Mucosa of descending colon (tissue), 3 donors: ENCODE data around the gene CASTOR1. TPM values are rescaled to one million over a fixed set of nuclear protein-coding genes. Genes with fewer than 3 reads are reported as not detected.

Experiments used
- ATAC-seq: fragments of 200-7000 bp; cut with Tn5 transposase; one replicate; pipeline ENCODE4 v1.9.1; 2020; ENCODE audit warnings: mild to moderate bottlenecking, moderate library complexity
- DNase-seq, 3 donors: peaks; one replicate each; pipeline ENCODE4 v3.0.0-alpha.2; 2020
- H3K36me3 ChIP-seq: fragments of 200-600 bp; one replicate; pipeline ENCODE4 v1.8.0; 2021; ENCODE audit warnings: low read depth, mild to moderate bottlenecking
- H3K4me1 ChIP-seq: fragments of 200-600 bp; one replicate; pipeline ENCODE4 v1.8.0; 2021; ENCODE audit warnings: low read depth, mild to moderate bottlenecking
- H3K4me3 ChIP-seq: fragments of 200-600 bp; one replicate; pipeline ENCODE4 v1.8.0; 2021; ENCODE audit warnings: mild to moderate bottlenecking
- H3K9me3 ChIP-seq: fragments of 200-600 bp; one replicate; pipeline ENCODE4 v1.8.0; 2021; ENCODE audit warnings: mild to moderate bottlenecking
- intact Hi-C, 2 donors: fragments of 100-400 bp; cut with DNase I in 1 of 2; cut with micrococcal nuclease in 1 of 2; formaldehyde crosslinking; loops; one replicate each; pipeline versions ENCODE4 v1.11.0 to v1.11.1; 2022; cut with DNase I, micrococcal nuclease
- total RNA-seq, 3 donors: library from RNA; stranded (reverse); fragmentation: NEBNext Ultra II Directional in 2 of 3; extraction: Animal tissue kit (Norgen Biotek cat#: 25700) in 2 of 3; gene quantifications; one replicate each; pipeline versions ENCODE4 v1.2.1 to v1.2.4, GENCODE V29; 2021 to 2023
- TF ChIP-seq, protein P1 (sequence below): fragments of 200-600 bp; IDR thresholded peaks from one replicate; pipeline ENCODE4 v1.8.0; 2022; ENCODE audit warnings: antibody characterized with exemption, mild to moderate bottlenecking
- donor health status: DM: no; HTN: no; CAD: no; lungs with moderate emphysema.
- donor health status: DM: no; HTN: no; CAD: no.
- donor health status: DM: no; HTN: yes; CAD: no.

The CASTOR1 gene
- total RNA-seq, 3 donors from 2014 or later = 6.1 to 8.4 (median 7.6) TPM

GRCh38 chr22:30284666-30285065 is 4.6 kb downstream of the CASTOR1 start:
- no peaks in the 10 kb centered on the region for H3K36me3 ChIP-seq
- TF ChIP-seq, protein P1, sequence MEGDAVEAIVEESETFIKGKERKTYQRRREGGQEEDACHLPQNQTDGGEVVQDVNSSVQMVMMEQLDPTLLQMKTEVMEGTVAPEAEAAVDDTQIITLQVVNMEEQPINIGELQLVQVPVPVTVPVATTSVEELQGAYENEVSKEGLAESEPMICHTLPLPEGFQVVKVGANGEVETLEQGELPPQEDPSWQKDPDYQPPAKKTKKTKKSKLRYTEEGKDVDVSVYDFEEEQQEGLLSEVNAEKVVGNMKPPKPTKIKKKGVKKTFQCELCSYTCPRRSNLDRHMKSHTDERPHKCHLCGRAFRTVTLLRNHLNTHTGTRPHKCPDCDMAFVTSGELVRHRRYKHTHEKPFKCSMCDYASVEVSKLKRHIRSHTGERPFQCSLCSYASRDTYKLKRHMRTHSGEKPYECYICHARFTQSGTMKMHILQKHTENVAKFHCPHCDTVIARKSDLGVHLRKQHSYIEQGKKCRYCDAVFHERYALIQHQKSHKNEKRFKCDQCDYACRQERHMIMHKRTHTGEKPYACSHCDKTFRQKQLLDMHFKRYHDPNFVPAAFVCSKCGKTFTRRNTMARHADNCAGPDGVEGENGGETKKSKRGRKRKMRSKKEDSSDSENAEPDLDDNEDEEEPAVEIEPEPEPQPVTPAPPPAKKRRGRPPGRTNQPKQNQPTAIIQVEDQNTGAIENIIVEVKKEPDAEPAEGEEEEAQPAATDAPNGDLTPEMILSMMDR = no peak
- H3K9me3 ChIP-seq = no peaks in the 10 kb centered on the region
- DNase-seq = no peak
- intact Hi-C loops = loop anchor here (5.0 to 10.0 kb wide), 2 partner anchors 60 to 177 kb away; no protein-coding TSS in a partner anchor
- H3K4me3 ChIP-seq = no peak overlapping the region
- H3K4me1 ChIP-seq = peaks cover 6% of the 10 kb centered on the region
- no peak for ATAC-seq

DNA sequence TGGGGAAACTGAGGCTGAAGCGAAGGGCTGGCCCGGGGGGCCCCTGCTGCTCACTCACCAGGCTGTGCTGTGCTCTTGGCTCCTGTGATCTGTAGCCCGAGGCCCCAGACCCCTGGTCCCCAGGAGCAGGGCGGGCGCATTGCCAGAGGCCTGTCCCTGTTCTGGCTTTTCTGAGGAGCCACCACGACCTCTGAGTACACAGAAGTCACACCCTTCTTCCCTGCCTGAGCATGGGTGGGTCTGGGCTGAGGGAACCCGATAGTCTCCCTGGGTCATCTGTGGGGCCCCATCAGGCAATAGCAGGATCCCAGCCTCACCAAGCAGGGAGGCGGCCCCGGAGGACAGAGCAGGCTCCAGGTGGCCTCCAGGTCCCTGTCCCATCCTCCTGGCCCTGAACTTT is 5.1 kb downstream of the CASTOR1 start:
- Histone ChIP-seq H3K4me1 (peaks cover 6% of the 10 kb centered on the region), H3K4me3 (no peak overlapping the region), H3K9me3 (no peaks in the 10 kb centered on the region), H3K36me3 (no peaks in the 10 kb centered on the region)
- intact Hi-C loops = loop anchor here in 1 of 2 donors (10.0 kb wide), 1 partner anchor 61 kb away; no protein-coding TSS in a partner anchor
- DNase-seq = no peak
- TF ChIP-seq, protein P1 = no peak
- ATAC-seq = no peak

- Histone ChIP-seq H3K9me3 (no peaks in the 10 kb centered on the region), H3K36me3 (no peaks in the 10 kb centered on the region), H3K4me3 (no peak overlapping the region), H3K4me1 (peaks cover under 1% of the 10 kb centered on the region)
- intact Hi-C loops = loop anchor here in 1 of 2 donors (10.0 kb wide), 1 partner anchor 61 kb away; no protein-coding TSS in a partner anchor
- ATAC-seq = no peak
- TF ChIP-seq, protein P1 = no peak
- no peak for DNase-seq
These were observed 6.0 kb downstream of the CASTOR1 start for GRCh38 chr22:30283342-30283741.

DNA sequence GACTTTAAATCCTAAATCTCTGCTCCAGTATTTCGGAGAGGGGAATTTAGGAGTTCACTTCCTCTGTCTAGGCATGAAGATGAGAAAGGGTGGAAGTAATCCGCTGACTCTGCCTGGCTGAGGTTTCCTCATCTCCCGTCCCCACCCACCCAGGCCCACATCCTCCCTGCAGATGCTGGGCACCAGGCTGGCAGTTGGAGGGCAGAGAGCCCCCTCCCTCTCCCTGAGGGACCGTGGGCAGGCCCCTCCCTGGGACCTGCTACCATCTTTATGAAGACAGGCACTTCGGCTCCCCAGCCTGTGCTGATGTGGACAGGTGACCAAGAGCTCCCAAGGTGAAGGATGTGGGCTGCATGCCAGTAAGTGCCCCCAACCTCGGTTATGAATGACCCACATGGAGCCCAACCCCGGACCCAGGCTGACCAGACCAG is 6.7 kb downstream of the CASTOR1 start:
- Histone ChIP-seq H3K36me3 (no peaks in the 10 kb centered on the region), H3K9me3 (no peaks in the 10 kb centered on the region), H3K4me3 (no peak overlapping the region), H3K4me1 (peaks cover 6% of the 10 kb centered on the region)
- intact Hi-C loops = loop anchor here in 1 of 2 donors (10.0 kb wide), 1 partner anchor 62 kb away; no protein-coding TSS in a partner anchor
- no peak for ATAC-seq
- TF ChIP-seq, protein P1 = no peak
- DNase-seq = no peak

- ATAC-seq (no peak), DNase-seq (no peak)
- TF ChIP-seq, protein P1 = no peak
- Histone ChIP-seq H3K4me1 (peaks cover 6% of the 10 kb centered on the region), H3K4me3 (no peak overlapping the region), H3K9me3 (no peaks in the 10 kb centered on the region), H3K36me3 (no peaks in the 10 kb centered on the region)
- intact Hi-C loops = loop anchor here in 1 of 2 donors (10.0 kb wide), 1 partner anchor 64 kb away; no protein-coding TSS in a partner anchor
These were observed 8.8 kb downstream of the CASTOR1 start for GRCh38 chr22:30280505-30280904.

DNA sequence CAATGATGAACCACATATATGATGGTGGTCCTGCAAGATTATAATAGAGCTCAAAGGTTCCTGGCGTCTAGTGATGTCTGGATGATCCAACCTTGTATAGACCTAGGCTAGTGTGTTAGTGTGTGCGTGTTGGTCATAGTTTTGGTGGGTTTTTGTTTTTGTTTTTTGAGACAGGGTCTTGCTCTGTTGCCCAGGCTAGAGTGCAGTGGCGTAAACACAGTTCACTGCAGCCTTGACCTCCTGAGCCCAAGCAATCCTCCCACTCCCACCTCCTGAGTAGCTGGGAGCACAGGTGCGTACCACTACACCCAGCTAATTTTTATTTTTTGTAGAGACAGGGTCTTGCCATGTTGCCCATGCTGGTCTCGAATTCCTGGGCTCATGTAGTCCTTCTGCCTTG is 9.4 kb downstream of the CASTOR1 start:
- H3K9me3 ChIP-seq = no peaks in the 10 kb centered on the region
- no peak for DNase-seq
- H3K4me3 ChIP-seq = no peak overlapping the region
- H3K36me3 ChIP-seq = no peaks in the 10 kb centered on the region
- no peak for ATAC-seq
- peaks cover 6% of the 10 kb centered on the region for H3K4me1 ChIP-seq
- TF ChIP-seq, protein P1 = no peak
- intact Hi-C loops = loop anchor here in 1 of 2 donors (10.0 kb wide), 1 partner anchor 65 kb away; no protein-coding TSS in a partner anchor
